Prostate gland (tissue), 2 donors: Measurements from ENCODE around the gene ZNF726.

Source experiments
- POLR2A ChIP-seq: fragments of 450-650 bp; IDR thresholded peaks from one replicate; pipeline ENCODE4 v1.6.1; 2016; ENCODE audit warnings: antibody characterized with exemption, mild to moderate bottlenecking
- POLR2AphosphoS5 ChIP-seq: sonication (generic); formaldehyde crosslinking; IDR thresholded peaks from one replicate; pipeline ENCODE4 v1.6.1; 2017; ENCODE audit warnings: antibody characterized with exemption
- TF ChIP-seq, protein P1 (sequence below), 4 experiments: fragments of 200-600 bp in 2 of 4; fragments of 450-650 bp in 2 of 4; sonication (generic) in 2 of 4; IDR thresholded peaks; 1 replicate in 3 of 4; 2 replicates in 1 of 4; pipeline ENCODE4 v1.5.1; 2016 to 2019; ENCODE audit warnings: antibody characterized with exemption in 4 of 4, mild to moderate bottlenecking in 2 of 4, moderate library complexity in 2 of 4

DNA sequence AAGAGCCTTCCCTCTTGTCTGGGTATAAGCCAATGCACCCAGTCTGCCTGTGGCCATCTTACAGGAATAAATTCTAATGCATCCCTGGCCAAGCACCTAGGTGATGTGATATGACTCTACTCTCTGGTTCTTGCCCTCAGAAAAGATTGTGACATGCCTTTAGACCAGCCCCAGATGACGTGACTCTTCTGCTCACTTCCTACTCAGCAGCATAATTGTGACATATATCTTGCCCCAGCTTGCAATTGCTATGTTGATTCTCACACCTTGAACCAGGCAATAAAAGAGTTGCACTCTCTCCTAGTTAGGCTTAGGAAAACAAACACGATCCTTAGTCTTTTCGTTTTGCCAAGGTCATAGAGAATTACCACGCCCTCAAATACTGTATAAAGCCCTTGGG lies 13.3 kb upstream of the ZNF726 start:
- TF ChIP-seq, protein P1, sequence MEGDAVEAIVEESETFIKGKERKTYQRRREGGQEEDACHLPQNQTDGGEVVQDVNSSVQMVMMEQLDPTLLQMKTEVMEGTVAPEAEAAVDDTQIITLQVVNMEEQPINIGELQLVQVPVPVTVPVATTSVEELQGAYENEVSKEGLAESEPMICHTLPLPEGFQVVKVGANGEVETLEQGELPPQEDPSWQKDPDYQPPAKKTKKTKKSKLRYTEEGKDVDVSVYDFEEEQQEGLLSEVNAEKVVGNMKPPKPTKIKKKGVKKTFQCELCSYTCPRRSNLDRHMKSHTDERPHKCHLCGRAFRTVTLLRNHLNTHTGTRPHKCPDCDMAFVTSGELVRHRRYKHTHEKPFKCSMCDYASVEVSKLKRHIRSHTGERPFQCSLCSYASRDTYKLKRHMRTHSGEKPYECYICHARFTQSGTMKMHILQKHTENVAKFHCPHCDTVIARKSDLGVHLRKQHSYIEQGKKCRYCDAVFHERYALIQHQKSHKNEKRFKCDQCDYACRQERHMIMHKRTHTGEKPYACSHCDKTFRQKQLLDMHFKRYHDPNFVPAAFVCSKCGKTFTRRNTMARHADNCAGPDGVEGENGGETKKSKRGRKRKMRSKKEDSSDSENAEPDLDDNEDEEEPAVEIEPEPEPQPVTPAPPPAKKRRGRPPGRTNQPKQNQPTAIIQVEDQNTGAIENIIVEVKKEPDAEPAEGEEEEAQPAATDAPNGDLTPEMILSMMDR (IDR thresholded peaks at IDR 0.05), result no peak
- TF ChIP-seq POLR2A, result no peak
- TF ChIP-seq POLR2AphosphoS5, result no peak
